ENCODE measurements around the gene MINK1.

Gene MINK1

DNA sequence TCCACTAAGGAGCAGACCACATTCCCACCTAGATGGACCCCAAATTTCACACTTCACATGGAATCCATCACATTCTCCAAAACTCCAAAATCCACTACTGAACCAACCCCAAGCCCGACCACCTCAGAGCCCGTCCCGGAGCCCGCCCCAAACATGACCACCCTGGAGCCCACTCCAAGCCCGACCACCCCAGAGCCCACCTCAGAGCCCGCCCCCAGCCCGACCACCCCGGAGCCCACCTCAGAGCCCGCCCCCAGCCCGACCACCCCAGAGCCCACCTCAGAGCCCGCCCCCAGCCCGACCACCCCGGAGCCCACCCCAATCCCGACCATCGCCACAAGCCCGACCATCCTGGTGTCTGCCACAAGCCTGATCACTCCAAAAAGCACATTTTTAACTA, 100.5 kb downstream of the MINK1 start:
- no peak for DNase-seq (ENCODE audit: low spot score)

GRCh38 chr17:4934173-4934979, 101.2 kb downstream of the MINK1 start:
- DNase-seq (ENCODE audit: low spot score) = peak; percentile 21

DNA sequence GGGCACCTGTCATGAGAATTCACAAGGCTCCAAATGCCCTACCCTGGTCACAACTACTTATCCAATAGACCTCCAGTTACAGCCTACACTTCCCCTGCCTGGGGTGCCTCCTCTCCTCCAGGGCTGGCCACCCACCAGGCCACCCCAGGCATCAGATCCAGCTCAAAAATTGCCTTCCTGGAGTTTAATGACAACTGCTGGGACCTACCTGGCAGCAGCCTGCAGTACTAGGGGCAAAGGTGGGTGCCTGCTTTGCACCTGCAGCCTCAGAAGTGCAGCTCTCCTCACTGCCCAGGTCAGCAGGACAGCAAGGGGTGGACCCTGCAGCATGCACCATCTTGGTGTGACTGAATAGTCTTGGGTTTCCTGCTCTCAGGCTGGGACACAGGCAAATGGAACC, 102.5 kb downstream of the MINK1 start:
- DNase-seq (ENCODE audit: low spot score) = no peak

DNA sequence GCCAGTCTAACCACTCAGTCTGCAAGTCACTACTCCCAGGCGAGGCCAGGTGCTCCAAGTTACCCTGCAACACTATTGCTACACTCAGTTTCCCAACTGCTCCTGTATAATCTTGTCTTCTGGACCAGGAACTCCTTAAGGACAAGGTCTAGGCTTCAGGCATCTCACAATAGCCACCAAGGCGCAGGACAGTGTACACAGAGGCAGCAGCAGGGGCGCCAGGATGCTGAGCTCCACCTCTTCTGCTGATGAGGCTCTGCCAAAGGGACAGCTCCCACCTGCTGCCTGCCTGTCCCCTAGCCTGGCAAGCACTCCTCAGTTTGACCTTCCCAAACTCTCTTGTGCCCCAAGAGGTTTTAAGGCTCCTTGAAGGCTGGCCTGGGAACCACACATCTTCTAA, 103.3 kb downstream of the MINK1 start:
- no peak for DNase-seq (ENCODE audit: low spot score)

GRCh38 chr17:4937553-4937952, 104.4 kb downstream of the MINK1 start:
- no peak for DNase-seq (ENCODE audit: low spot score)

DNA sequence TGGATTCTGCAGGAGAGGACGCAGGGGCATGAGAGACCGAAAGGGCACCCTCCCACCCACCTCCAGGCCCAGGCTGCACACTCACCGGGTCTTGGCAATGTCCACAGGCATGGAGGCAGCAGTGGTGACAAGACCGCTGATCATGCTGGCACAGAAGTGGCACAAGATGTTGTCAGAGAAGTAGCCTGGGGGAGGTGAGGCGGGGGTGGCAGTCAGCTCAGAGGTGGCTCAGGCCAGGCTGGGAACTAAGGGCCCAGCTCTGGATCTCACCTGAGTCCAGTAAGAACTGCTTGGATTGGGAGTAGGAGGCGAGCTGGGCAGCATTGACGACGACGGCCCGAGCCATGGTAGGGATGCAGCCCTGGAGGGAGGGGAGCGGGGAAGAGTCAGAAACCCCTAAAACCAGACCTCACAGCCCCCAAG, 104.9 kb downstream of the MINK1 start:
- DNase-seq (ENCODE audit: low spot score) = no peak

DNA sequence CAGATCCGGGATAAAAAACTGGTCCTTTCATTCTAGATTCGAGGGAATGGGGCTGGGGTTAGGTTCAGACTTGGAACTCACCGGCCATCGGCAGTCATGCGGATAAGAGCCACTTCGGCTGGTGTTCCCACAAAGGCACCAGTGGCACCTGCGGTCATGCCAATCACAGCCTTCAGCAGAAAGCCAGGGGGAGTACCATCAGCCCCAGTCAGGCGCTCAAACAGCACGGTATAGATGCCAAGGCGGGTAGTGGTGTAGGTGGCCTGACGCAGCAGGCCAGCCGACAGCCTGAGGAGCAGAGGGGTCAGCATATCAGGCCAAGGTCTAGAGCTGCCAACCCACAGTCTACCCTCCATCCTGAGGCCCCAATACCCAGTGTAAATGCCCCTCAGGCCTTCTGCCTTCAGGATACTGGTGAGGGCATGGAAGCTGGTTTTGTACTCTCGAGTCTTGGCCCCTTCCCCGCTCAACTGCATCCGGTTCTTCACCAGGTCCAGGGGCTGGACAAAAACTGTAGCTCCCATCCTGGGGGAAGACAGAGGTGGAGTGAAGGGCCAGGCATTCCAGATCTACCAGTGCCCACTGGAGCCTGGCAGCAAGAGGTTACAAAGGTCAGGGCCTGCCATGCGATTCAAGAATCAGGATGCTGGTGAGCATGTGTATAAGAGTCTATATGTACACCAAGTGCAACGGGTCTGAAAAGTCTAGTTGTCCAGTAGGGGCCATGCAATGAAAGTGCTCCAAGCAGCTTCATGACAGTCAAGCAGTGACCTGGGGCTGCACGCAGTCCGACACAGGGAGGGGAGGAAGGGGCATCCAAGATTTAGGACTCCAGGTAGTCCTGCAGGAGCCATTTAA, 105.8 kb downstream of the MINK1 start:
- DNase-seq (ENCODE audit: low spot score) = peak; percentile 21

GRCh38 chr17:4939546-4939795, 106.3 kb downstream of the MINK1 start:
- DNase-seq (ENCODE audit: low spot score) = no peak

DNA sequence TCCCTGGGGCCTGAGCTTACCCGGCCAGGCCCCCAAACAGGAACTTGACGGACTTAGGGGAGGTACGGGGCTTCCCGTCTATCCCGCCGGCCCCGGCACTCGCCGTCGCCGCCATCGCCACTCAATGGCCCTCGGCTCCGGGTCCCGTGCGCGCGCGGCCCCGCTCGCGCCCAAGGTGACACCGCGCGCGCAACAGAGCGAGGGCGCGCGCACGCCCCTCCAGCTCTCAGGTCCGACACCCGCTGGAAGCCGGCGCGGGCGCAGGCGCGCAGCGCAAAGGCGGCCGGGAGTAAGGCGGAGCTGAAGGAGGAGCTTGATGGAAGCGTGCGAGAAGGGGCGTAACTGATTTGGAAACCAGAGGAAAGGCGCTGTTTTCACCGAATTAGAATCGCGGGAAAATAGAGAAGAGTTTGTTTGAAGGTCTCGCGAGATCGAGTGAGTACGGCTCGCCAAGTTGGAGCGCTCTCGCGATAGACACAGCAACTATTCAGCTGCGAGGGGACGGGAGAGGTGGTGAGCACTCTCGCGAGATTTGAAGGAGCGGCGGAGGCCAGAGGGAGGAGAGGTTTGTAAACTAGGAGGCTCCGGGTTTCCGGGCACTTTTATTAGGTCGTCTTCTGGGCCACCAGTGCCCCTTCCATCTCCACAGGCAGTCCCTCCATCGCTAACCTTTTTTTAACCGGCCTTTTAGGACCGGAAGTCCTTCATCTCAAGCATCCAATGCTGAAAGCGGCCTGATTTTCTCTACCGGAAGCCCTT, 106.8 kb downstream of the MINK1 start, which contains the start of the genes RNF167 and SLC25A11:
Gene RNF167, plus strand, starts transcription at position 473 of the 759 bp plus-strand sequence. CDS start 642 bp downstream, outside the sequence.
Gene SLC25A11, minus strand, starts transcription at position 251 of the 759 bp plus-strand sequence. Its CDS starts 136 bp downstream, at position 115.
- peak; percentile 99 for DNase-seq (ENCODE audit: low spot score)

DNA sequence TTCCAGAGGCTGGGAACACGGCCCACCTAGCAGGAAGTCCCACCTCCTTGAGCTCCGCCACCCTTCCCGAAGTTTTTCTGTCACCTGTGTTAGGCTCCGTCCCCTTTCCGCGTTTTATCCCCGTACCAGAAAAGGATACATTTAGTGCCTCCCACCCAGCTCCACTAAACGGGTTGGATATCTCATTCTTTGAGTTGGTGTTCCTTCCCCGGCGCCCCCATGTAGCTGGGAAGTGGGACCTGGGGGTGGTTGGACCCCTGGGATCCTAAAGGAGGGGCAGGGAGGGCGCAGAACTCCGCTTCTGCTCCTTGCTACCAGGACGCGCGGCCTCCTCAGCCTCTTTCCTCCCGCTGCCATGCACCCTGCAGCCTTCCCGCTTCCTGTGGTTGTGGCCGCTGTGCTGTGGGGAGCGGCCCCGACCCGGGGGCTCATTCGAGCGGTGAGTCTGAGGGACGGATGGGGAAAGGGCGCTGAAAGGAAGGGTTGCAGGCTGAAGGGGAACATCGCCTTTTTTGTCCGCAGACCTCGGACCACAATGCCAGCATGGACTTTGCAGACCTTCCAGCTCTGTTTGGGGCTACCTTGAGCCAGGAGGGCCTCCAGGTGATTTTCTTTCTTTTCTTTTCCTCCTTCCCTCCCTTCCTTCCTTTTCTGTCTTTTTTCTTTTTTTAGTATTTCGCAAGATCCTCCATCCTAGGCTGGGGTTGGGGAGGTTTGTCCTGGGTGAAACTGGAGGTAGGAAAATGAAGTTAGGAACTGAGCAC, 107.6 kb downstream of the MINK1 start:
- peak; percentile 56 for DNase-seq (ENCODE audit: low spot score)

DNA sequence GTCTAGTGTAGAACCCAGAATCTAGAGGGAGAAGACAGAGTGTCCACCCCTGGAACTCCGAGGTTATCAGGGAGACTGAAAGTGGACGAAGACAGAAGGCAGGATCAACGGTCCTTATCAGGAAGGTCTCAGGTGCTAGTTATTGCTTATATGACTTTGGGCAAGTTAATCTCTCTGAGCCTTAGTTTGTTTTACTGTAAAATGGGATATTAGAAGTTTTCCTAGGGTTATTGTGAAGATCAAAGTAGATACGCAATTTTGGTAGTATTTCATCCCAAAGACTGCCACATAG, 108.1 kb downstream of the MINK1 start:
- DNase-seq (ENCODE audit: low spot score) = no peak

DNA sequence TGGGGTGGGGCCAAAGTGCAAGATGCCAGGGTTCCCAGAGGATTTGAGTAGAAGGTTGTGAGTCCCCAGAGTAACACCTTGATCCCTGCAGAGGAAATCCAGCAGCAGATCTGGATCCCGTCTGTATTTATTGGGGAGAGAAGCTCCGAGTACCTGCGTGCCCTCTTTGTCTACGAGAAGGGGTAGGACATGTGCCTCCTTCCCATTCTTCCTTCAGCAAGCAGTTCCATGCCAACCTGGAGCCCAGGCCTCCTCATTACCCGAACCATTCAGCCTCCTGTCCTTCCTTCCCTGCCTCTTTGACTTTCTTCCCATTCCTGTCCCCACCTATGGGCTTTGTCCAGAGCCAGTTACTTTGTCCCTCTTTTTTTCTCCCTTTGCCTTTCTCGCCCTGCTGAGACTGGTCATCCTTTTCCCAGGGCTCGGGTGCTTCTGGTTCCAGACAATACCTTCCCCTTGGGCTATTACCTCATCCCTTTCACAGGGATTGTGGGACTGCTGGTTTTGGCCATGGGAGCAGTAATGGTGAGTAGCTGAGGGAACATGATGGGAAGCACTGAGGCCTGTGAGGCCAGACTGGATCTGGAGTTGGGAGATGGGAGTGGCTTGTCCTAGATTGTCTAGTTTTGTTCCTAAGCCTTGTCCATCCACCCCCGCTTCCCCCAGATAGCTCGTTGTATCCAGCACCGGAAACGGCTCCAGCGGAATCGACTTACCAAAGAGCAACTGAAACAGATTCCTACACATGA, 109.8 kb downstream of the MINK1 start:
- no peak for DNase-seq (ENCODE audit: low spot score)

- DNase-seq (ENCODE audit: low spot score) = peak; percentile 86
Measured at GRCh38 chr17:4944163-4944553, 111.0 kb downstream of the MINK1 start.

DNA sequence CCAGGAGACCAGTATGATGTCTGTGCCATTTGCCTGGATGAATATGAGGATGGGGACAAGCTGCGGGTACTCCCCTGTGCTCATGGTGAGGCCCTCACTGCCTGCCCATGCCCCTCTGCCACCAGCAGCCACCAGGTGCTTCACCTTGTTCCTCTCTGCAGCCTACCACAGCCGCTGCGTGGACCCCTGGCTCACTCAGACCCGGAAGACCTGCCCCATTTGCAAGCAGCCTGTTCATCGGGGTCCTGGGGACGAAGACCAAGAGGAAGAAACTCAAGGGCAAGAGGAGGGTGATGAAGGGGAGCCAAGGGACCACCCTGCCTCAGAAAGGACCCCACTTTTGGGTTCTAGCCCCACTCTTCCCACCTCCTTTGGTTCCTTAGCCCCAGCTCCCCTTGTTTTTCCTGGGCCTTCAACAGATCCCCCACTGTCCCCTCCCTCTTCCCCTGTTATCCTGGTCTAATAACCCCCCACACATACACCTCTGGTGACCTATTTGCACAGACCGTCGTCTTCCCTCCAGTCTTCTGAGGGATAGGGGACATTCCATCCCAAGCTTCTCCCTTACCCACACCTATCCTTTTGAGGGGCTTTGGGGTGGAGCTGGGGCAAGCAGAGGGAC, 111.5 kb downstream of the MINK1 start:
- DNase-seq (ENCODE audit: low spot score) = peak; percentile 32

DNA sequence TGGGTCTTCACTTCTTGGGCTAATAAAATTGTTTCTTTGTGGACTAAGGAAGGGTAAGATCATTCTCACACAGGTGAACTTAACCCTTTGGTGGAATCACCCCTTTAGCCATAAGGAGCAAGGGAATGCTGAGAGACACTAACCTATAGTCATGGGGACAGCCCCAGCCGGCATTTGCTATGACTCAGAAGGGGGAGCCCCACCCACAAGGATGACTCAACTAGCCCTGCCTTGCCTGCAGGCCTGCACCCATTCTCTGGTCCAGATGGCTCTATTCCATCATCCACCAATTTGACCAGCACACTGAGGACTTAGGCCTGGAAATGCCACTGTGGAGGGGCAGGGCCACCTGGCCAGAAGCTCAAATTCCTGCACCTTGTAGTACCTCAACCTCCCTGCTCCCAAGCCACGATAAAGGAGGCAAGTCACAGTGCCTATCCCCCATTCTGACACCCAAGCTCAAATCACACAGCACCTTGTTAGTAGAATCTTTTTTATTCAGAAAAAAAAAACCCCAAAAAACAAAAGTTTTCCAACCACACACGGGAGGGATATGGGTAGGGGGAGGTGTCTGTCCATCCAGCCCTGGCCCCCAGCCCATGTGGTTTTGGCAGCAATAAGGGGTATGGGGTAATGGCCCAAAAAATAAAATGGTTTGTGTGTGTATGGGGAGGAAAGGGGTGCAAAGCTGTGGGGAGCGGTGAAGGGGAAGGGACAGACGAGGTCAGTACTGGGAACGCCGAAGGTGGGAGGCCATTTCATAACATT, 112.2 kb downstream of the MINK1 start:
- peak; percentile 92 for DNase-seq (ENCODE audit: low spot score)

- no peak for DNase-seq (ENCODE audit: low spot score)
Measured at GRCh38 chr17:4945944-4946280, 112.8 kb downstream of the MINK1 start.

- DNase-seq (ENCODE audit: low spot score) = peak; percentile 19
Measured at GRCh38 chr17:4946312-4946976, 113.3 kb downstream of the MINK1 start.

DNA sequence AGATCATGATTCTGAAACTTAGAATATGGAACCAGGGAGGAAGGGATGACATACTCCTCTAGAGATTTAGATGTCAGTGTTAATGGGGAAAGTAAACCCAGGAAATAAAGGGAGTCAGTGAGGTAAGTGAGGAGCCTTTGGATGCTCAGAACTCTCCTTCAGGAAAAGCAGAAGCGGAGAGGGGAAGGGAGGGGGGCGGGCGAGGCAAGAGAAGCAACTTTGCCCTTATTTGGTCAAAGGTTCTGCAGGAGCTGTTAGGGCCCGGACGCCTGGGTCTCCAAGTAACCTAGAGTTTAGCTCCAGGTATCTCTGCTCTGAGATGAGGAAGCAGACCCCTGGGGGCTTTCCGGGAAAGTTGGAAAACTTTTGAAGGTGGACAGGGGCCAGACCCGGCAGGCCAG, 113.9 kb downstream of the MINK1 start:
- no peak for DNase-seq (ENCODE audit: low spot score)

All from activated CD4-positive, alpha-beta T cell treated with anti-CD3 and anti-CD28 coated beads, Interleukin-2, Interleukin-4, amounts not matched to agents 100 ng/mL and 50 ng/mL, durations not matched to agents 16 hours and 8 hours (primary cell).